ENCODE results near the gene SEZ6L. TPM values are rescaled to one million over a fixed set of nuclear protein-coding genes. Genes with fewer than 3 reads are reported as not detected.

The SEZ6L gene
- total RNA-seq, 1 donor from 2014 or later = 0.18 TPM

- Mint-ChIP-seq H3K36me3 (no peaks in the 10 kb centered on the region), H3K27ac (no peak overlapping the region), H3K27me3 (ENCODE audit: low read depth) (peaks cover 52% of the 10 kb centered on the region), H3K9me3 (no peaks in the 10 kb centered on the region), H3K4me1 (peaks cover 2% of the 10 kb centered on the region), H3K4me3 (no peak overlapping the region)
- no peak for DNase-seq (ENCODE audit: low spot score in 2 of 2, unreplicated experiment in 2 of 2)
- TF ChIP-seq CTCF (IDR thresholded peaks at IDR 0.05; ENCODE audit: unreplicated experiment) = no peak
Measured at GRCh38 chr22:26276529-26277160, 107.4 kb downstream of the SEZ6L start.

- H3K4me3 Mint-ChIP-seq = no peak overlapping the region
- peaks cover 43% of the 10 kb centered on the region for H3K27me3 Mint-ChIP-seq (ENCODE audit: low read depth)
- H3K27ac Mint-ChIP-seq = no peak overlapping the region
- no peak for TF ChIP-seq CTCF (IDR thresholded peaks at IDR 0.05; ENCODE audit: unreplicated experiment)
- H3K9me3 Mint-ChIP-seq = no peaks in the 10 kb centered on the region
- H3K4me1 Mint-ChIP-seq = no peaks in the 10 kb centered on the region
- DNase-seq (ENCODE audit: low spot score in 2 of 2, unreplicated experiment in 2 of 2) = no peak
- H3K36me3 Mint-ChIP-seq = no peaks in the 10 kb centered on the region
Measured at GRCh38 chr22:26281941-26282340, 112.7 kb downstream of the SEZ6L start.

- no peaks in the 10 kb centered on the region for H3K4me1 Mint-ChIP-seq
- H3K4me3 Mint-ChIP-seq = no peak overlapping the region
- no peaks in the 10 kb centered on the region for H3K36me3 Mint-ChIP-seq
- H3K27me3 Mint-ChIP-seq (ENCODE audit: low read depth) = peaks cover 43% of the 10 kb centered on the region
- H3K27ac Mint-ChIP-seq = no peak overlapping the region
- no peak for TF ChIP-seq CTCF (IDR thresholded peaks at IDR 0.05; ENCODE audit: unreplicated experiment)
- DNase-seq (ENCODE audit: low spot score in 2 of 2, unreplicated experiment in 2 of 2) = no peak
- no peaks in the 10 kb centered on the region for H3K9me3 Mint-ChIP-seq
Measured at GRCh38 chr22:26283330-26283729, 114.1 kb downstream of the SEZ6L start.

- Mint-ChIP-seq H3K27ac (no peak overlapping the region), H3K9me3 (no peaks in the 10 kb centered on the region), H3K4me1 (no peaks in the 10 kb centered on the region), H3K27me3 (ENCODE audit: low read depth) (peaks cover 34% of the 10 kb centered on the region), H3K36me3 (no peaks in the 10 kb centered on the region), H3K4me3 (no peak overlapping the region)
- no peak for DNase-seq (ENCODE audit: low spot score in 2 of 2, unreplicated experiment in 2 of 2)
- no peak for TF ChIP-seq CTCF (IDR thresholded peaks at IDR 0.05; ENCODE audit: unreplicated experiment)
Measured at GRCh38 chr22:26285632-26286031, 116.4 kb downstream of the SEZ6L start.

- Mint-ChIP-seq H3K4me3 (no peak overlapping the region), H3K36me3 (no peaks in the 10 kb centered on the region), H3K27me3 (ENCODE audit: low read depth) (peaks cover 36% of the 10 kb centered on the region), H3K9me3 (no peaks in the 10 kb centered on the region), H3K27ac (no peak overlapping the region), H3K4me1 (no peaks in the 10 kb centered on the region)
- no peak for DNase-seq (ENCODE audit: low spot score in 2 of 2, unreplicated experiment in 2 of 2)
- no peak for TF ChIP-seq CTCF (IDR thresholded peaks at IDR 0.05; ENCODE audit: unreplicated experiment)
Measured at GRCh38 chr22:26286091-26286820, 117.0 kb downstream of the SEZ6L start.
